ENCODE data around the gene ARPC1B. TPM values are rescaled to one million over a fixed set of nuclear protein-coding genes. Genes with fewer than 3 reads are reported as not detected.

ARPC1B gene
- total RNA-seq, 1 donor: 420 TPM

DNA sequence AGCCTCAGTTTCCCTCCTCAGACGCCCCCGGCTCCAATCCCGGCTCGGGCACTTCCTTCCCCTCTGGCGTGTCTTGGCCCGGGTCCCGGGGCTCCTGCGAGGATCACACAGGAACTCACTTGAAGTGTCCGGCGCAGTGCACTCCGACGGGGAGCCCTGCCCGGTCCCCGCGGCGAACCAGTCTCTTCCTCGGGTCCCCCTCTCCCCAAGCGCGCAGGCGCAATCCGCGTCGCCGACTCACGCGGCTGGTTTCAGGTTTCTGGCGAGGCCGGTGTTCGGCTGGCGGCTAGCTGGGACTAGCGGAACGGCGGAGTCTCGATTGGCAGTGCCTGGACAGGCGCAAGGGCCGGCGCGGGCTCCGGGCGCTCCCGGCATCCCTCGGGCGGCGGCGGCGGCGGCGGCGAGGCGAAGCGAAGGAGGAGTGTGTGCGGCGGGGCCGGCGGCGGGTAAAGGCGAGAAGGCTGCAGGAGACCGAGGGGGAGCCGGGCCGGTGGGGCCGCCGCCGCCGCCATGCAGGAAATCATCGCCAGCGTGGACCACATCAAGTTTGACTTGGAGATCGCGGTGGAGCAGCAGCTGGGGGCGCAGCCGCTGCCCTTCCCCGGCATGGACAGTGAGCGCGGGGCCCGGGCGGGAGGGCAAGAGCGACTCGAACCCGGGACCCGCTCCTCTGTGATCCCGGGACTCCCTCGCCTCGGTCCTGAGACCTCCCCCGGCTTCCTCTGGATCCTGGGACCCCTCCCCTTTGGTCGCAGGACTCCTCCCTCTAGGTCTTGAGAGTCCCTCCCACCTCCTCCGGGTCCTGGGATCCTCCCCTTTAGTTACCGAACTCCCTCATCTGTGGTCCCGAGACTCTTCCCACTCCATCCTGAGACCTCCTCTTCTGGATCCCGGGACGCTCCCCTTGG lies 64.3 kb downstream of the ARPC1B start, which contains the start of the genes CPSF4 and PTCD1:
CPSF4 (plus strand) TSS at position 371 of the 908 bp plus-strand sequence; CDS start at position 511, 140 bp downstream.
PTCD1 (minus strand) TSS at position 226 of the 908 bp plus-strand sequence. CDS start 3,556 bp downstream, outside the sequence.
- DNase-seq (ENCODE audit: low read depth in 2 of 3, low spot score in 2 of 3): peak; percentile 67 to 95 (median 94)

DNA sequence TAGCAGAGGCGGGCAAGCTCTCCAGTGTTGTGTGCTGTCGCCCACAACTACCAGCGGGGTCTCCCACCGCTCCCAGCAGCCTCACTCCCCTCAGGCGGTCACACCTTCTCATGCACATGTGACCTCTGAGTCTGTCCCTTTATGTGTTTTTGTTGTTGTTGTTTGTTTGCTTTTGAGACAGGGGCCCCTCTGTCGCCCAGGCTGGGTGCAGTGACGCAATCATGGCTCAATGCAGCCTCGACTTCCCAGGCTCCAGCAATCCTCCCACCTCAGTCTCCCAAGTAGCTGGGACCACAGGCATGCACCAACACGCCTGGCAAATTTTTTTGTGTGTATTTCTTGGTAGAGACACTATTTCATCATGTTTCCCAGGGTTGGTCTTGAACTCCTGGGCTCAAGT lies 65.7 kb downstream of the ARPC1B start:
- no peak for DNase-seq (ENCODE audit: low read depth in 2 of 3, low spot score in 2 of 3)

Other genes starting within 250 kb of the ARPC1B start
- gene SMURF1, start 230.6 kb upstream of the ARPC1B start, total RNA-seq: 9.2 TPM
- gene KPNA7, start 166.6 kb upstream of the ARPC1B start, total RNA-seq: under 0.01 TPM
- not detected for gene MYH16, start 101.9 kb upstream of the ARPC1B start, total RNA-seq
- 52.8 TPM for gene ARPC1A, start 48.8 kb upstream of the ARPC1B start, total RNA-seq
- 14.3 TPM for gene PDAP1, start 33.9 kb downstream of the ARPC1B start, total RNA-seq
- gene BUD31, start 34.2 kb downstream of the ARPC1B start, total RNA-seq: 32.9 TPM
- gene PTCD1, start 64.1 kb downstream of the ARPC1B start, total RNA-seq: 8.9 TPM
- 41.5 TPM for gene CPSF4, start 64.2 kb downstream of the ARPC1B start, total RNA-seq
- 334 TPM for gene ATP5MF, start 91.4 kb downstream of the ARPC1B start, total RNA-seq
- 10.0 TPM for gene ZNF789, start 98.2 kb downstream of the ARPC1B start, total RNA-seq
- 61.4 TPM for gene ZNF394, start 125.6 kb downstream of the ARPC1B start, total RNA-seq
- gene ZKSCAN5, start 129.9 kb downstream of the ARPC1B start, total RNA-seq: 6.5 TPM
- gene FAM200A, start 177.4 kb downstream of the ARPC1B start, total RNA-seq: 3.2 TPM
- gene ZNF655, start 183.9 kb downstream of the ARPC1B start, total RNA-seq: 44.2 TPM
- gene TMEM225B, start 223.5 kb downstream of the ARPC1B start, total RNA-seq: 0.54 TPM
- 17.5 TPM for gene ZSCAN25, start 242.2 kb downstream of the ARPC1B start, total RNA-seq